GM12864 (cell line): ENCODE results near the gene MYBPH.

Experiments
- DNase-seq: peaks from one replicate; pipeline ENCODE4 v3.0.0-alpha.2; 2011; ENCODE audit warnings: low read depth
- H3K4me3 ChIP-seq: 2 replicates; pipeline ENCODE4 v1.5.1; 2011; ENCODE audit warnings: mild to moderate bottlenecking, low read depth, low read length, control low read depth
- TF ChIP-seq, protein P1 (sequence below): IDR thresholded peaks from 2 replicates; pipeline ENCODE4 v1.5.1; 2011; ENCODE audit warnings: low read depth, mild to moderate bottlenecking, moderate library complexity, low read length, control low read depth, inconsistent platforms; ENCODE audit errors: missing control alignments

MYBPH gene

GRCh38 chr1:203179667-203180005 lies 4.0 kb upstream of the MYBPH start:
- TF ChIP-seq, protein P1, sequence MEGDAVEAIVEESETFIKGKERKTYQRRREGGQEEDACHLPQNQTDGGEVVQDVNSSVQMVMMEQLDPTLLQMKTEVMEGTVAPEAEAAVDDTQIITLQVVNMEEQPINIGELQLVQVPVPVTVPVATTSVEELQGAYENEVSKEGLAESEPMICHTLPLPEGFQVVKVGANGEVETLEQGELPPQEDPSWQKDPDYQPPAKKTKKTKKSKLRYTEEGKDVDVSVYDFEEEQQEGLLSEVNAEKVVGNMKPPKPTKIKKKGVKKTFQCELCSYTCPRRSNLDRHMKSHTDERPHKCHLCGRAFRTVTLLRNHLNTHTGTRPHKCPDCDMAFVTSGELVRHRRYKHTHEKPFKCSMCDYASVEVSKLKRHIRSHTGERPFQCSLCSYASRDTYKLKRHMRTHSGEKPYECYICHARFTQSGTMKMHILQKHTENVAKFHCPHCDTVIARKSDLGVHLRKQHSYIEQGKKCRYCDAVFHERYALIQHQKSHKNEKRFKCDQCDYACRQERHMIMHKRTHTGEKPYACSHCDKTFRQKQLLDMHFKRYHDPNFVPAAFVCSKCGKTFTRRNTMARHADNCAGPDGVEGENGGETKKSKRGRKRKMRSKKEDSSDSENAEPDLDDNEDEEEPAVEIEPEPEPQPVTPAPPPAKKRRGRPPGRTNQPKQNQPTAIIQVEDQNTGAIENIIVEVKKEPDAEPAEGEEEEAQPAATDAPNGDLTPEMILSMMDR = no peak
- no peak for DNase-seq
- H3K4me3 ChIP-seq = no peak overlapping the region

GRCh38 chr1:203178821-203179666 lies 3.4 kb upstream of the MYBPH start:
- TF ChIP-seq, protein P1 = no peak
- no peak overlapping the region for H3K4me3 ChIP-seq
- no peak for DNase-seq

GRCh38 chr1:203178083-203178482 lies 2.5 kb upstream of the MYBPH start:
- no peak for DNase-seq
- TF ChIP-seq, protein P1 = no peak
- no peak overlapping the region for H3K4me3 ChIP-seq

DNA sequence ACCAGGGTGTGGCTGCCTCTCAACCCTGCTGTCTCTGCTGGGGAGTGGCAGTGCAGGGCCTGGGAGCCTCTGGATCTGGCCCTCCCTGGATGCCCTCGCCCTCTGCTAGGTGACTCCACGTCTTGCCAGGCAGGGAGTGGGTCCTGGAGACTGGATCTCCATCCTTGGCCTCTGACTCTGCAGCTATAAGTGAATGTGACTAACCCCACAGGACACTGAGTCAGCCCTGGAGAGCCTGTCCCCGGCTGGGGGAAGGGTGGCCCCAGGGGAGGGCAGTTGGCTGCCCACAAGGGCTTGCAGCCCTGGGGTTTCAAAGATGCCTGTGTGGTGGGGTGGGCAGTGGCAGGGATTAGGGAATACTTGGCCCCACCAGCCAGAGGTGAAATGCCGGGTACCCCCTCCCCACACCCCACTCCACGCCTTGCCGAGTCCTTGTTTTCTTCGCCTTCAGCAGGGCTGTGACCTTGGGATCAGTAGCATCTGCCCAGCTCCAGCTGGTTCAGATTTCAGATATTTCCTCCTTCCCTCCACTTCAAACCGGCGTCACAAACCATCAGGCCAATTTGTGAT lies 1.9 kb upstream of the MYBPH start:
- TF ChIP-seq, protein P1 = no peak
- no peak overlapping the region for H3K4me3 ChIP-seq
- no peak for DNase-seq

DNA sequence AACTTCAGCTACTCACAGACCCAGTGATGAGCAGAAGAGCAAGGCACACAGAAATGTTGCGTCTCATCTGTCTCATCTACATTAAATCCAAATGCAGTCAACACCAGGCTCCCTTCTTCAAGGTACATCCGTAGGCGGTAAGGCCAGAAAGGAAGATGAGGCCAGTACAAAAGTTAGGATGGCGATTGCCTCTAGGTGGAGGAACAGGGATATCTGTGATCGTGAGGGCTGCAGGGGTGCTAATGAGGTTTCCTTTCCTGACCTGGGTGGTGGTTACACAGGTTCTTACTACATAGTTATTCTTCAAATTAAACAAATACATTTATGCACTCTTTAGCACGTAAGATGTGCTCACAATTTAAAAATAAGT lies 1.4 kb upstream of the MYBPH start:
- H3K4me3 ChIP-seq = no peak overlapping the region
- DNase-seq = no peak
- TF ChIP-seq, protein P1 = no peak

DNA sequence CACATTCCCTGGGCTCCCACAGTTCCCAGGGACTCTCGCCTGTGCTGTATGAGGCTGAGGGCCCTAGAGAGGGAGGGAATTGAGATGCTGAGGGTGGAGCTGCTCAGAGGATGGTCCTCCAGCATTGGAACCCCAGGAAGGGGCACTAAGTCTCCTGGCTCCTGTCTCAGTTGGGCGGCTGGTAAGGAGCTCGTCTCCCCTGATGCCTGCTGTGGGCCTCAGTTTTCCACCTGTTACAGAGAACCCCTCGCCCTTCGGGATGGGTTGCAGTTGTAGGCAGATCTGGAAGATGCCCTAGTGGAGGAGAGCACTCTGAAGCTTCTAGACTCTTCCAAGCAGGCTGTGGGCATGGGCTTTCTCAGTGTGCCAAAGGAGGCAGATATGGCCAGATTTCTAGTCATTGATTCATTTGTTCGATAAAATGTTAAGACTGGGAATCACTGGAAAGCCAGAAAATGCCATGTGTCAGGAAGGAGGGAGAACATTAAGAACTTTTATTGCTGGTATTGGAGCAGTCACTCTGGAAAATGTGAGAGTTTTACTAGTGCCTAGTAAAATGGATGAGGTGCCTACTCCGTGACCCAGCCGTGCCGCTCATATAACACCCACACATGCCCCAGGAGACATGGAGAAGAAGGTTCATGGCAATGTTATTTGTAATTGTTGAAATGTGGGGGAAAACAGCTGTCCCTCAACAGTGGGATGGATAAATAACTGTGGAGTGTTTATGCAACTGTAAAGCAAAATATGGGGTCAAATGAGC lies 828 bp upstream of the MYBPH start:
- no peak for DNase-seq
- no peak overlapping the region for H3K4me3 ChIP-seq
- TF ChIP-seq, protein P1 = no peak

GRCh38 chr1:203175827-203176241 lies 208 bp upstream of the MYBPH start:
- TF ChIP-seq, protein P1 = no peak
- no peak overlapping the region for H3K4me3 ChIP-seq
- DNase-seq = no peak
